Stomach (tissue), 9 donors: ENCODE results near the gene TTC21A. TPM values are rescaled to one million over a fixed set of nuclear protein-coding genes. Genes with fewer than 3 reads are reported as not detected.

Experiments
- DNase-seq, 2 donors: peaks; one replicate each; pipeline versions ENCODE4 v3.0.0 to v3.0.0-alpha.2; 2013 to 2019
- H3K27ac ChIP-seq, 5 donors: fragments of 200-600 bp in 4 of 5; sonication (generic) in 4 of 5; one replicate each; pipeline ENCODE4 v1.5.1; 2013 to 2019; ENCODE audit warnings: mild to moderate bottlenecking in 1 of 5, moderate library complexity in 1 of 5
- H3K27me3 ChIP-seq, 3 donors: fragments of 200-600 bp; sonication (generic); one replicate each; pipeline ENCODE4 v1.5.1; 2017 to 2019; ENCODE audit warnings: mixed run types in 1 of 3
- H3K36me3 ChIP-seq, 4 donors: fragments of 200-600 bp; sonication (generic); 1 replicate in 3 of 4; 2 replicates in 1 of 4; pipeline ENCODE4 v1.5.1; 2016 to 2019
- H3K4me1 ChIP-seq, 4 donors: fragments of 200-600 bp; sonication (generic); one replicate each; pipeline ENCODE4 v1.5.1; 2016 to 2019
- H3K4me3 ChIP-seq, 4 donors: fragments of 200-600 bp; sonication (generic) in 3 of 4; one replicate each; pipeline ENCODE4 v1.5.1; 2016 to 2019; ENCODE audit warnings: mild to moderate bottlenecking in 1 of 4
- H3K9me3 ChIP-seq, 4 donors: fragments of 200-600 bp; sonication (generic); one replicate each; pipeline ENCODE4 v1.5.1; 2016 to 2019
- CTCF ChIP-seq, 7 experiments: fragments of 450-650 bp in 4 of 7; fragments of 200-600 bp in 3 of 7; sonication (generic) in 3 of 7; IDR thresholded peaks; one replicate each; pipeline ENCODE4 v1.5.1; 2016 to 2019; ENCODE audit warnings: antibody characterized with exemption in 7 of 7, control low read depth in 2 of 7, mild to moderate bottlenecking in 1 of 7
- EP300 ChIP-seq: sonication (generic); formaldehyde crosslinking; IDR thresholded peaks from one replicate; pipeline ENCODE4 v1.6.1; 2017; ENCODE audit warnings: antibody characterized with exemption
- POLR2A ChIP-seq, 4 donors: fragments of 450-650 bp; IDR thresholded peaks; one replicate each; pipeline ENCODE4 v1.6.1; 2016; ENCODE audit warnings: antibody characterized with exemption in 4 of 4, control low read depth in 2 of 4, mild to moderate bottlenecking in 1 of 4, moderate library complexity in 1 of 4
- POLR2AphosphoS5 ChIP-seq, 3 donors: sonication (generic); formaldehyde crosslinking; IDR thresholded peaks; one replicate each; pipeline ENCODE4 v1.6.1; 2016; ENCODE audit warnings: antibody characterized with exemption in 3 of 3
- WGBS, 5 donors: extraction: QIAGEN DNeasy Blood & Tissue Kit in 3 of 5; methylation state at CpG; one replicate each; pipeline versions ENCODE4 v1.1.5 to v1.1.7; 2013 to 2018; 5-methylcytosine and 5-hydroxymethylcytosine counted together
- intact Hi-C: fragments of 100-400 bp; cut with DNase I; formaldehyde crosslinking; loops from one replicate; pipeline ENCODE4 v1.15.1; 2023; ENCODE audit warnings: low total_unique reads
- polyA plus RNA-seq, 3 donors: library from polyadenylated mRNA; stranded (reverse); fragments of 200-250 nt; gene quantifications; one replicate each; pipeline ENCODE4 v1.2.3, GENCODE V29; 2013
- total RNA-seq, 5 donors: library from RNA; depleted of rRNA; stranded (reverse); fragments of >200 nt; gene quantifications; one replicate each; pipeline versions ENCODE4 v1.1.0 to v1.2.3, GENCODE V29; 2014 to 2016
- donor health status: healthy with polysubstance abuse.
- donor health status: Bipolar disorder and iron deficiency.
- donor health status: healthy.

Gene TTC21A
- total and polyA plus RNA-seq, 8 donors, result 0.89 to 17.7 (median 6.3) TPM

GRCh38 chr3:39133822-39134221, 26.3 kb downstream of the TTC21A start:
- no peak overlapping the region for H3K27ac ChIP-seq
- peaks cover 0 to 29% (median 17%) of the 10 kb centered on the region in 4 donors for H3K36me3 ChIP-seq
- DNase-seq, result peak in 1 of 2 donors; percentile 9
- intact Hi-C loops, result no loop called here
- no peaks in the 10 kb centered on the region for H3K27me3 ChIP-seq
- H3K4me3 ChIP-seq, result no peak overlapping the region
- H3K9me3 ChIP-seq, result no peaks in the 10 kb centered on the region
- TF ChIP-seq CTCF (IDR thresholded peaks at IDR 0.05), result no peak
- no peak for TF ChIP-seq POLR2A (IDR thresholded peaks at IDR 0.05)
- 72 to 80% (median 76%) methylated on average over 6 of the region's 6 CpGs for WGBS, 5 donors
- peaks cover 7 to 46% (median 31%) of the 10 kb centered on the region in 4 donors for H3K4me1 ChIP-seq

- H3K27ac ChIP-seq, result no peak overlapping the region
- no peak for TF ChIP-seq EP300
- no peak for TF ChIP-seq POLR2AphosphoS5 (IDR thresholded peaks at IDR 0.05)
- no peak for TF ChIP-seq CTCF (IDR thresholded peaks at IDR 0.05)
- TF ChIP-seq POLR2A (IDR thresholded peaks at IDR 0.05), result no peak
- H3K36me3 ChIP-seq, result peaks cover 0 to 33% (median 14%) of the 10 kb centered on the region in 4 donors
- DNase-seq, result no peak
- intact Hi-C loops, result no loop called here
- H3K4me1 ChIP-seq, result peaks cover 7 to 51% (median 36%) of the 10 kb centered on the region in 4 donors
- 81 to 100% (median 86%) methylated on average over 1 to 7 of the region's 7 CpGs for WGBS, 5 donors
- no peaks in the 10 kb centered on the region for H3K9me3 ChIP-seq
- no peak overlapping the region for H3K4me3 ChIP-seq
- no peaks in the 10 kb centered on the region for H3K27me3 ChIP-seq
Measured at GRCh38 chr3:39134305-39134704, 26.8 kb downstream of the TTC21A start.

- peaks cover 14 to 57% (median 42%) of the 10 kb centered on the region in 4 donors for H3K4me1 ChIP-seq
- 51 to 67% (median 59%) methylated on average over 8 of the region's 8 CpGs for WGBS, 5 donors
- DNase-seq, result peak in 1 of 2 donors; percentile 66
Measured at GRCh38 chr3:39135170-39135805, 27.8 kb downstream of the TTC21A start.

More at GRCh38 chr3:39135170-39135805, 27.8 kb downstream of the TTC21A start:
- Histone ChIP-seq H3K27me3 (no peaks in the 10 kb centered on the region), H3K27ac (peak overlapping the region in 1 of 5 donors; percentile 29), H3K4me3 (no peak overlapping the region), H3K9me3 (no peaks in the 10 kb centered on the region), H3K36me3 (peaks cover under 1 to 42% (median 16%) of the 10 kb centered on the region in 4 donors)
- intact Hi-C loops, result no loop called here
- peak; percentile 19 to 38 (median 34) for TF ChIP-seq POLR2AphosphoS5 (IDR thresholded peaks at IDR 0.05)
- no peak for TF ChIP-seq CTCF (IDR thresholded peaks at IDR 0.05)
- TF ChIP-seq EP300, result no peak
- TF ChIP-seq POLR2A (IDR thresholded peaks at IDR 0.05), result no peak
